ENCODE measurements around the gene AFF4. TPM values are rescaled to one million over a fixed set of nuclear protein-coding genes. Genes with fewer than 3 reads are reported as not detected.
"Not testable (repeated sequence)": the region's sequence is repeated elsewhere in the genome, so short reads cannot be mapped to it uniquely, and the experiment has no call there.

The AFF4 gene, protein sequence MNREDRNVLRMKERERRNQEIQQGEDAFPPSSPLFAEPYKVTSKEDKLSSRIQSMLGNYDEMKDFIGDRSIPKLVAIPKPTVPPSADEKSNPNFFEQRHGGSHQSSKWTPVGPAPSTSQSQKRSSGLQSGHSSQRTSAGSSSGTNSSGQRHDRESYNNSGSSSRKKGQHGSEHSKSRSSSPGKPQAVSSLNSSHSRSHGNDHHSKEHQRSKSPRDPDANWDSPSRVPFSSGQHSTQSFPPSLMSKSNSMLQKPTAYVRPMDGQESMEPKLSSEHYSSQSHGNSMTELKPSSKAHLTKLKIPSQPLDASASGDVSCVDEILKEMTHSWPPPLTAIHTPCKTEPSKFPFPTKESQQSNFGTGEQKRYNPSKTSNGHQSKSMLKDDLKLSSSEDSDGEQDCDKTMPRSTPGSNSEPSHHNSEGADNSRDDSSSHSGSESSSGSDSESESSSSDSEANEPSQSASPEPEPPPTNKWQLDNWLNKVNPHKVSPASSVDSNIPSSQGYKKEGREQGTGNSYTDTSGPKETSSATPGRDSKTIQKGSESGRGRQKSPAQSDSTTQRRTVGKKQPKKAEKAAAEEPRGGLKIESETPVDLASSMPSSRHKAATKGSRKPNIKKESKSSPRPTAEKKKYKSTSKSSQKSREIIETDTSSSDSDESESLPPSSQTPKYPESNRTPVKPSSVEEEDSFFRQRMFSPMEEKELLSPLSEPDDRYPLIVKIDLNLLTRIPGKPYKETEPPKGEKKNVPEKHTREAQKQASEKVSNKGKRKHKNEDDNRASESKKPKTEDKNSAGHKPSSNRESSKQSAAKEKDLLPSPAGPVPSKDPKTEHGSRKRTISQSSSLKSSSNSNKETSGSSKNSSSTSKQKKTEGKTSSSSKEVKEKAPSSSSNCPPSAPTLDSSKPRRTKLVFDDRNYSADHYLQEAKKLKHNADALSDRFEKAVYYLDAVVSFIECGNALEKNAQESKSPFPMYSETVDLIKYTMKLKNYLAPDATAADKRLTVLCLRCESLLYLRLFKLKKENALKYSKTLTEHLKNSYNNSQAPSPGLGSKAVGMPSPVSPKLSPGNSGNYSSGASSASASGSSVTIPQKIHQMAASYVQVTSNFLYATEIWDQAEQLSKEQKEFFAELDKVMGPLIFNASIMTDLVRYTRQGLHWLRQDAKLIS
- 106 and 114 TPM in 2 replicates for total RNA-seq
- long read RNA-seq, partial matches to known transcripts, result 69 of 91 reads
- long read RNA-seq, other reads (novel, unspliced or antisense), result 15 of 91 reads

GRCh38 chr5:132963171-132964104 lies at the start of gene AFF4:
Gene AFF4, minus strand, starts transcription at chr5:132963634. Its CDS starts 26,445 bp downstream, at chr5:132937189.
- Mint-ChIP-seq H3K4me3 (ENCODE audit: unreplicated experiment) (peak within 1 kb of the TSS; percentile 94), H3K4me1 (ENCODE audit: unreplicated experiment) (peaks cover 35% of the 10 kb centered on the region), H3K27ac (ENCODE audit: unreplicated experiment) (peak within 1 kb of the TSS; percentile 99), H3K9me3 (ENCODE audit: unreplicated experiment) (no peaks in the 10 kb centered on the region), H3K36me3 (ENCODE audit: unreplicated experiment) (peaks cover 3% of the 10 kb centered on the region), H3K27me3 (ENCODE audit: unreplicated experiment) (no peaks in the 10 kb centered on the region)
- TF ChIP-seq, protein P1, sequence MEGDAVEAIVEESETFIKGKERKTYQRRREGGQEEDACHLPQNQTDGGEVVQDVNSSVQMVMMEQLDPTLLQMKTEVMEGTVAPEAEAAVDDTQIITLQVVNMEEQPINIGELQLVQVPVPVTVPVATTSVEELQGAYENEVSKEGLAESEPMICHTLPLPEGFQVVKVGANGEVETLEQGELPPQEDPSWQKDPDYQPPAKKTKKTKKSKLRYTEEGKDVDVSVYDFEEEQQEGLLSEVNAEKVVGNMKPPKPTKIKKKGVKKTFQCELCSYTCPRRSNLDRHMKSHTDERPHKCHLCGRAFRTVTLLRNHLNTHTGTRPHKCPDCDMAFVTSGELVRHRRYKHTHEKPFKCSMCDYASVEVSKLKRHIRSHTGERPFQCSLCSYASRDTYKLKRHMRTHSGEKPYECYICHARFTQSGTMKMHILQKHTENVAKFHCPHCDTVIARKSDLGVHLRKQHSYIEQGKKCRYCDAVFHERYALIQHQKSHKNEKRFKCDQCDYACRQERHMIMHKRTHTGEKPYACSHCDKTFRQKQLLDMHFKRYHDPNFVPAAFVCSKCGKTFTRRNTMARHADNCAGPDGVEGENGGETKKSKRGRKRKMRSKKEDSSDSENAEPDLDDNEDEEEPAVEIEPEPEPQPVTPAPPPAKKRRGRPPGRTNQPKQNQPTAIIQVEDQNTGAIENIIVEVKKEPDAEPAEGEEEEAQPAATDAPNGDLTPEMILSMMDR (IDR thresholded peaks at IDR 0.05), result no peak
- DNase-seq (ENCODE audit: extremely low spot score, unreplicated experiment), result peak; percentile 99

GRCh38 chr5:133008455-133008854 lies 45.0 kb upstream of the AFF4 start:
- not testable (repeated sequence) for H3K9me3 Mint-ChIP-seq (ENCODE audit: unreplicated experiment); H3K27me3 Mint-ChIP-seq (ENCODE audit: unreplicated experiment); H3K4me3 Mint-ChIP-seq (ENCODE audit: unreplicated experiment); DNase-seq (ENCODE audit: extremely low spot score, unreplicated experiment); H3K4me1 Mint-ChIP-seq (ENCODE audit: unreplicated experiment); H3K27ac Mint-ChIP-seq (ENCODE audit: unreplicated experiment)
- peaks cover 20% of the 10 kb centered on the region for H3K36me3 Mint-ChIP-seq (ENCODE audit: unreplicated experiment)

DNA sequence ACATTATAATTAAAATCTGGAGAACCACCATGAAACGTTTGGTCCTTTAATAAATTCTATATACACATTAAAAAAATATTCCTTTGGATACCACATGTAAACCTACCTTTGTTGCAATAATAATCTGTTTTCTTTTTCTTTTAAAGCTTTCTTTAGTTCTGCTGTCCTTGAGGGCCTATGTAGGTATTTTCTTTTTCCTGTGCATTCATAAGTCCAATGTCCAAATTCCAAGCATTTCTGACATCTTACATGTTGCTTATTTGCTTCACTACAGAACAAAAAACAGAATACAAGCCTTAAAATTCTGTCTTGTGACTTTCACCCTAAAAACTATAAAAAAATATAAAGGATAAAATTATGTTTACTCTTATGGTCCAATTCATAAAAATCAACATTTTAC lies 43.2 kb upstream of the AFF4 start:
- Mint-ChIP-seq H3K4me3 (ENCODE audit: unreplicated experiment) (no peak overlapping the region), H3K27ac (ENCODE audit: unreplicated experiment) (no peak overlapping the region), H3K27me3 (ENCODE audit: unreplicated experiment) (no peaks in the 10 kb centered on the region), H3K4me1 (ENCODE audit: unreplicated experiment) (peaks cover 5% of the 10 kb centered on the region), H3K9me3 (ENCODE audit: unreplicated experiment) (no peaks in the 10 kb centered on the region), H3K36me3 (ENCODE audit: unreplicated experiment) (peaks cover 24% of the 10 kb centered on the region)
- TF ChIP-seq, protein P1 (IDR thresholded peaks at IDR 0.05), result no peak
- DNase-seq (ENCODE audit: extremely low spot score, unreplicated experiment), result no peak

- TF ChIP-seq, protein P1 (IDR thresholded peaks at IDR 0.05), result no peak
- DNase-seq (ENCODE audit: extremely low spot score, unreplicated experiment), result no peak
- no peak overlapping the region for H3K4me3 Mint-ChIP-seq (ENCODE audit: unreplicated experiment)
- H3K4me1 Mint-ChIP-seq (ENCODE audit: unreplicated experiment), result peaks cover 5% of the 10 kb centered on the region
- no peaks in the 10 kb centered on the region for H3K9me3 Mint-ChIP-seq (ENCODE audit: unreplicated experiment)
- H3K36me3 Mint-ChIP-seq (ENCODE audit: unreplicated experiment), result peaks cover 10% of the 10 kb centered on the region
- peak overlapping the region; percentile 7 for H3K27ac Mint-ChIP-seq (ENCODE audit: unreplicated experiment)
- no peaks in the 10 kb centered on the region for H3K27me3 Mint-ChIP-seq (ENCODE audit: unreplicated experiment)
Measured at GRCh38 chr5:132999246-132999645, 35.8 kb upstream of the AFF4 start.

Data from osteocyte (in vitro differentiated cells).